SKM-1 treated with dmso at 0.1 percent for 144 hours (cell line): ENCODE measurements around the gene IKBKG.
"Not testable (repeated sequence)": the region's sequence is repeated elsewhere in the genome, so short reads cannot be mapped to it uniquely, and the experiment has no call there.

Source experiments
- DNase-seq: peaks from one replicate; lab custom pipeline; 2025; ENCODE audit not compliant: unreplicated experiment; lab: John Stamatoyannopoulos, UW

The IKBKG gene

DNA sequence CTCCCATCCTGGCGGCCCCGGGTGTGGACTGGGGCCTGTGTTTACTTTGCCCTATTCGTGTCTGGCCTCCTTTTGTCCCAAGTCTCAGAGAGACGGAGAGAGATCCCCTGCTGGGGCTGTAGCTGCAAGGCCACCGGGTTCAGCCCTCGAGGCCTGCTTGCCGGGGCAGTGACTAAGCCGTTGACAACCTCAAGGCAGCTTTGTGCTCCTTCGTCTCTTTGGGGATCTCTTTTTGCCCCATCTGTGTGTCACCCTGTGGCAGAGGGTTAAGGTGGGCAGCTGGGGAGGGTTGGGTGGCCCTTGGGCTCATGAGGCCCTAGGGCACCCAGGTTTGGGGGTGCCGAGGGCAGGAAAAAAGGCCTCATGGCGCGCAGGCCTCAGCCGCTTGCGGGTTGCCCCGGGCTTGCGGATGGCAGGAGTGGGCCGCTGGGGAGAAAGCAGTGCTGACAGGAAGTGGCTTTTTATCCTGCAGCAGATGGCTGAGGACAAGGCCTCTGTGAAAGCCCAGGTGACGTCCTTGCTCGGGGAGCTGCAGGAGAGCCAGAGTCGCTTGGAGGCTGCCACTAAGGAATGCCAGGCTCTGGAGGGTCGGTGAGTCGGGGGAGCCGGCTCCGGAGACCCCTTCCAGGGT lies 10.8 kb downstream of the IKBKG start:
- not testable (repeated sequence) for DNase-seq

DNA sequence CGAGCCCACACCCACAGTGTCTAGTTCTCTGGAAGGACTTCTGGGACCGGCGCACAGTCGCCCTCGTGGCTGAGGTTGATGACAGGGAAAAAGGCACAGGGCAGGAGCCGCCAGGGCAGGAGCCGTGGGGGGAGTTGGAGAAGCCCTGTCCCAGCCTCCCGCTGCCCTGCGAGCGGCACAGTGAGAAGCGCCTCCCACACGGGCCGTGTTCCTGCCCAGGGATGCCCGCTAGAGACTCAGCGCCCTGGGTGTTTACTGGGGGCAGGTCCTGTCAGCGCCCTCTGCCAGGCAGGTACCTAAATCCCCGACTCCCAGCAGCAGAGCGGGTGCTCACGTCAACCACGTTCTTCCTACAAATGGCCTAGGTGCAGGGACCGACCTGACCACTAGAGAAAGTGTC lies 11.5 kb downstream of the IKBKG start:
- DNase-seq: not testable (repeated sequence)

DNA sequence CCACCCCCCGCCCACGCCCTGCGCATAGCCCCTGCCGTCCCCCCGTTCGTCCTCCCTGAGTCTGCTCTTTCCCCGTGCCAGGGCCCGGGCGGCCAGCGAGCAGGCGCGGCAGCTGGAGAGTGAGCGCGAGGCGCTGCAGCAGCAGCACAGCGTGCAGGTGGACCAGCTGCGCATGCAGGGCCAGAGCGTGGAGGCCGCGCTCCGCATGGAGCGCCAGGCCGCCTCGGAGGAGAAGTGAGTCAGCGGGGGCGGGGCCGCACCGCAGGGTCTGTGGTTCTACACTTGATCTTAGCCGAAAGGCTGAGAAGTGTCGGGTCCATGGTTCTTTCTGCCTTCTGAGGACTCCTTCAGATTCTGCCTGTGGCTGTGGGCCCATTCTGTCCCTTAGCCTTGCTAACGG lies 12.9 kb downstream of the IKBKG start:
- DNase-seq: not testable (repeated sequence)

DNA sequence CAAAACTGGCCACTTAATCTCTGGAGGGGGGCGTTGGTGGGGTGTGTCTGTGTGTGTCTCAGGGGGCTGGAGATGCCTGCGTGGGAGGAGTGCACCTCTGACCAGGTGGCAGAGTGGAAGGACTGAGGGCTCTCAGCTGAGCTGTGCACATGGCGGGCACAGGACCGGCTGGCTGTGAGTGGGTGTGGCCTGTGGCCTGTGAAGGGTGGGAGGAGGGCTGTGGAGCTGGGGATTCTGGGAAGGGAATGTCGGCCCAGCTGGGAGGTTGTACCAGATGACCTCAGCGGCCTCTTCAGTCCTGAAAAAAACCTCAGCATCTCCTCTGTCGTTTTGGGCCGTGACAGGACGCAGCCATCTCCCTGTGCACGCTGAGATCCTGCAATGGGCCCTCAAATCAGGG lies 14.9 kb downstream of the IKBKG start:
- DNase-seq: not testable (repeated sequence)

DNA sequence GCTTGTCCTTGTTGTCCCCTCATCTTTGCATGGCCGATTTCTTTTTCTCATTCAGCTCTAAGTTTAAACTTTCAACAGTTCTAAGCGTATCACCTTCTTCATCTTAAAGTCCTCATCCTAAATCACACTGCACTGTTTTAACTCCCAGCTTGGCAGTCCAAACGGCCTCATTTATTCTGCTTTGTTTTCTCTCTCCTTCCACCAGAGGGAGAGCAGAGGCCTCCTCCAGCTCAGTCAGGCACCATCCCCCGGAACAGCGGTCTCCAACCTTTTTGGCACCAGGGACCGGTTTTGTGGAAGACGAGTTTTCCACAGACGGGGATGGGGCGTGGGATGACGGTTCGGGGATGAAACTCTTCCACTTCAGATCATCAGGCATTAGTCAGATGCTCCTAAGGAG lies 22.9 kb downstream of the IKBKG start:
- DNase-seq: not testable (repeated sequence)

DNA sequence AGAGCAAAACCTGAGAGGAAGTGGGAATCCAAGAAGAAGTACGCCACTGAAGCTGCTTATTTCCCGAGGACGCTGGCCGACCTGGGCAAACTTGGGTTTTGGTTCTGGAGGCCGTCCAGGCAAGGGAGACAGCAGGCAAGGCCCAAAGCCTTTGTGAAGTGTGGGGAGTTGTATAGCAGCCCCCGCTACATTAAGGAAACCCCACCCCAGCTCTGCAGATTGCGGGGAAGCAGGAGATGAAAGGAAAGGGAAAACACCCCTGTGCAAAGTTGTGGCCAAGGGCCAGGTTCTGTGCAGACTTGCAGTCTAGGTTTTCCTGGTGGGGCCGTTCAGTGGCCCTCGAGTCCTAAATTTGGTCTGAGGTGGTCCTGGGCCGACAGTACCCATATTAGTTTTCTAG lies 25.6 kb downstream of the IKBKG start:
- DNase-seq: not testable (repeated sequence)

DNA sequence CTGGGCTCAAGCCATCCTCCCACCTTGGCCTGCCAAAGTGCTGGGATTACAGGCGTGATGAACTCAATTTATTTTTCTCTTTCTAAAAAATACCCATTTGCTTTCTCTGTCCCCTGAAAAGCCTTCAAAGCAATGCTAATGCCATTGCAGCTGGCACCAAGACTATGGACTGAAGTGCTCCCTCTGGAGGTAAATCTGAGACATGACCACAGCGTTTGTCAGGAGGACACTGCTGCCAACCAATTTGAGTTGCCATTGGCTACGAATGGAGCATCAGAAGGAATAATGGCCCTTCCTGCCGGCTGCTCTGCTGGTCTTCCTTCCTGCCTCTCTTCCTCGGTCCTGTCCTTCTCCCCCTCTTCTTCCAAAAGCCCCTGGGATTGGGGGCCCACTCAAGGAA lies 27.7 kb downstream of the IKBKG start:
- DNase-seq: not testable (repeated sequence)

DNA sequence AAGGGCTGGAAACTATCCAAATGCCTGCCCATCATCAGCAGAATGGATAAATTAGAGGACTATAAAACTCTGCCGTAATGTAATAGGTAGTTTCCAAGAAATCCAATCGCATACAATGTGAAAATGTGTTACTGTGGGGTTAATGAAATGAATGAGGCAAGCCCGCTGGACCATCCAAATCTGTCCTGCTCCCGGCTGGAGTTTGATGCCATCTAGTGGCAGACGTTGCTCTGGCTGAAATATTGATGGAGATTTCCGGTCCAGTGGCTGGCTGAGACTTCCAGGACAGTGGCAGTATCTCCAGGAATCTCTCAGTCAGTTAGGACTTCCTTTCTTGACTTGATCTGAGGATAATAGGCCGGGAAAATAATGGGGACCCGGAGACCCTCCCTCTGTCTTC lies 35.6 kb downstream of the IKBKG start:
- DNase-seq: not testable (repeated sequence)

DNA sequence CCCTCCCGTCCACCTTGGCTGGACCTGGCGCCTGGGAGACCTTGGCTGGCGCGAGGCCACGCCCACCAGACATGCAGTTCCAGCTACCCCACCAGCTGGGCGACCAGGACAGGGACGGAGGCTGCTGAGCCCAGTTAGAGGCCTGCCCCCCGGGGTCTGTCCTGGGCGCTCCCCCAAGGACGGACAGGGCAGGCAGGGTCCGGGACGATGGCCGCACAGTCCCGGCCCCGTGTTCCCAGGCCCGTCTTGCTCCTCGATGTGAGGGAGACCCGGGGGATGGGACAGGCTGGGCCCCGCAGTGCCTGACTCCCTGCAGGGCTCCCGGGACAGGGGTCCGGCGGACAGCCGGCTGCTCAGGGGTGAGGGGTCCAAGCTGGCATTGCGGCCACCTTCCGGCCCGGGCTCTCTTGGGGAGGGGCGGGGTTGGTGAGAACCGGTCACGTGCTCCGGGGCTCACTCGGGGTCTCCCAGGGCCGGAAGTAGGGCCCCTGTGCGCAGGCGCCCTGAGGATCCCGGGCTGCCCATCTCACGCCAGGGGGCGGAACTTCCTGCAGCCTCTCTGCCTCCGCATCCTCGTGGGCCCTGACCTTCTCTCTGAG lies 37.3 kb downstream of the IKBKG start, which contains the start of gene CTAG1A:
CTAG1A (plus strand) TSS at position 549 of the 599 bp plus-strand sequence. CDS start 74 bp downstream, outside the sequence.
- DNase-seq: not testable (repeated sequence)

DNA sequence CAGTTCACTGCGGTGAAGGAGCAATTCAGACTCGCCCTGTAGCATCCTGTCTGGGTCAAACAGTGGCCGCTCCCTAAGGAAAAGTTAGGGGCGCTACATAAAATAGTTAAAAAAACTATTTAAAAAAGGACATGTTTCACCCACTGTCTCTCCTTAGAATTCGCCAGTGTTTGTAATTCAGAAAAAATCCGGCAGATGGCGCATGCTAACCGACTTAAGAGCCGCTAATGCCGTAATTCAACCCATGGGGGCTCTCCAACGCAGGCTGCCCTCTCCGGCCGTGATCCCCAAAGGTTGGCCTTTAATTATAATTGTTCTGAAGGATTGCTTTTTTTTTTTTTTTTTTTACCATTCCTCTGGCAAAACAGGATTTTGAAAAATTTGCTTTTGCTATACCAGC lies 43.0 kb downstream of the IKBKG start:
- not testable (repeated sequence) for DNase-seq

DNA sequence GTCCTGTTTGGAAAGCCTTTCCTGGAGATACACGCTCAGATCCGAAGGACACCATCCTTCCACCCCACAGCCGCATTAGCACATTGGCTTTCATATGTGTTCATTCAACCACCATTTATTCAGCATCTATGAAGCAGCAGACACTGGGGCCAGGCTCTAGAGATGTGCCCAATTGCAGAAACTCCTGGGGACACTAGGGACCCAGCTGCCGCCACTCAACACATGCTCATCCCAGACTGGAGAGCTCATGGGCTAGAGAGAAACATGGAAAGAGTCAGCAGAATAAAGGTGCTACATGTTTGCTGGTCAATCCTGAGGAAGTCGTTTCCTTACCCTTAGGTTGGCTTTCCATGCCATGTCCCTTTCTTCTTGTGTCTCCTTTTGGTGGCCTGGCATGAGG lies 45.1 kb downstream of the IKBKG start:
- no peak for DNase-seq

DNA sequence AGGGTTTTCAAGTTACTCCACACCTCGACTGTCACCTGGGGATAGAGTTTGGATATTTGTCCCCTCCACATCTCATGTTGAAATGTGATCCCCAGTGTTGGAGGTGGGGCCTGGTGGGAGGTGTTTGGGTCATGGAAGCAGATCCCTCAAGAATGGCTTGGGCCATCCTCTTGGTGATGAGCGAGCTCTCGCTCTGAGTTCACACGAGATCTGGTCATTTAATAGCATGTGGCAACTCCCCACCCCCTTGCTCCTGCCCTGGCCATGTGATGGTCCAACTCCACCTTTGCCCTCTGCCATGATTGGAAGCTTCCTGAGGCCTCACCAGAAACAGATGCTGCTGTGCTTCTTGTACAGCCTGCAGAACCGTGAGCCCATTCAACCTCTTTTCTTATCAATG lies 45.8 kb downstream of the IKBKG start:
- DNase-seq: no peak

DNA sequence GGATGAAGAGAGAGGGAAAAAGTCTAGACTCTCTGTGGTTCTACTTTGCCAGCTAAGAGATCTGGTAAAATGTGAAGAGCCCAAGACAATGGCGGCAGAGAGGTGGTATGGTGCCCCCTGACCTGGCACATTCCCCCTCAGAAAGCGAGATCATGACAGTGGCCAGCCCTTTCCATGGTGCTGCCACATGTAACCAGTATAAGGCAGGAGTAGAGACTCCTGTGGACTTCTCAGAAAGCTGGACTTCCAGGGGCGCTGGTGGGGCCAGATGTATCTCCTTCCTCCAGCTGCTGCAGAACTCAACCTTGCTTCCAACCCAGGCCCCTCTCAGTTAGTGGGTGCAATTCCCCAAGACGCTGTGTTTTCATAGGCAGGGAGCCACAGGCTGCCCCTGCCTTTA lies 47.1 kb downstream of the IKBKG start:
- DNase-seq: no peak

DNA sequence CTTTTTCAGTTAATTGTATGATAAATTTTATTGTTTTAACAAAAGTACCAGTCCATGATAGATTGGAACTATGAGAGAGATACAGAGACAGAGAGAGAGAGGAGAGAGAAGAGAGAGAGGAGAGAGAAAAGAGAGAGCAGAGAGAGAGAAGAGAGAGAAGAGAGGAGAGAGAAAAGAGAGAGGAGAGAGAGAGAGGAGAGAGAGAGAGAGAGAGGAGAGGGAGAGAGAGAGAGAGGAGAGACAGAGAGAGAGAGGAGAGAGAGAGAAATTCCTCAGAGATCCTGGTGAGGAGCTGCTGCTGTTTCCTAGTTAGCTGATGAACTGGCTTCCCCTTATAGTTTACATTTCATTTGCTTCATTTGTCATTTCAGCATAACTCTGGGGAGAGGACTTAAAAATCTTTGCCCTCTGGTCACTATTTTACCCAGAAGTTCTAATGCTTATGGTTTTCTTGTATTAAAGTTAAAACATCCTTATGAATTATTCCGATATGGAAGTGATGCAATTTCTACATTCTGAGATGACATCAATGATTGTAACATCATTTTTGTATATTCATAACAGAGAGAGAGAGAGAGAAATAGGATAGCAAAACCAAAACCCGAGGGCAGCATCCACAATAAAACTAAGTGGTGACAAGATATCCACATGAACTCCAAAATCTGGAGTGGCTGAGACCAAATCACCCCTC lies 48.3 kb downstream of the IKBKG start:
- no peak for DNase-seq

DNA sequence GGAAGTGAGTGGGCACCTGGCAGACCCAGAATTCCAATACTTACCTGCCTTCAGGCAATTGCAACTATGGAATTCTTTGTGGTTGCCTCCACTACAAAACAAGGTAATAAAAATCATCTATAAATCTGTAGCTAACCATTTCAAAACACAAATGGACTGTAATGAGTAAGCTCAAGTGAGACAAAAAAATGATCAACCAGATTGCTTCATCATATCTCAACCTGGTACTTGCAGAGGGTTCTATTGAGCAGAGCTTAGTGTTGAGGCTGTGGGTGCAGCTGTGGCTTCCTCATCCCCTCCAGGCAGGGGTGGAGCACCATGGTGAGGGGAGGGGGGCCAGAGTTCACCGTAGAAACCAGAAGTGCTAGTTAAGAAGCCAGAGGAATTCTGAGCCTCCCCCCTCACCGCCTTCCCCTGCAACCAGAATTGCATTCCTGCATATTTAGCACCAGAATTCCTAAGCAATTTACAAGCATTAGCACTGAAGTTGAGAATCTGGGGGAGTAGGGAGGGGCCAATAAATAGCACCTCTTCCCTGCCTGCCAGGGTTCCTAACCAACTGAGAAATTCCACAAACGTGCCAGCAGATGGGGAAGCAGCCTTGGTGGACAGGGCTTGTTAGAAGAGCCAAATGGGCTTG lies 49.0 kb downstream of the IKBKG start:
- DNase-seq: no peak

DNA sequence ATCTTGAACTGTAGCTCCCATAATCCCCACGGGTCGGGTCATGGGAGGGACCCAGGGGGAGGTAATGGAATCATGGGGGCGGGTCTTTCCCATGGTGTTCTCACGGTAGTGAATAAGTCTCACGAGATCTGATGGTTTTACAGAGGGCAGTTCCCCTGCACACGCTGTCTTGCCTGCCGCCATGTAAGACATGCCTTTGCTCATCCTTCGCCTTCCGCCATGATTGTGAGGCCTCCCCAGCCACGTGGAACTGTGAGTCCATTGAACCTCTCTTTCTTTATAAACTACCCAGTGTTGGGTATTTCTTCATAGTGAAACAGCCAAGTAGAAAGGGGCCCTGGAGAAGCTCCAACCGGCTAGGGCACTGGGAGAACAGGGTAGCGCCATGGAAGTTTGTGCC lies 49.8 kb downstream of the IKBKG start:
- no peak for DNase-seq

DNA sequence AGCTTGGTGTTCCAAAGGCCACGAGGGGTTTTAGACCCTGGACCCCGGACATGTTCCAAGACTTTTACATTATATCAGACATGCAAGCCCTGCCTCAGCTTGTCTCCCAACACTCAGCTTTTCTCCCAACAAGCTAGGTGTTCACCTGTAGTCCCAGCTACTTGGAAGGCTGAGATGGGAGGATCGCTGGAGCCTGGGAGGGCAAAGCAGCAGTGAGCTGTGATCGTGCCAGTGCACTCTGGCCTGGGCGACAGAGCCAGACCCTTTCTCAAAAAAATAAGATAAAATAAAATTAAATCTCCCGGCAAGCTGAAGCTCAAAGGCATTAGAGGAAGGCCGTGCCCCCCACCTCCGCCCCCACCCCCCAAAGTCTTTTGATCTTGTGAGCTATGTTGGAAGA lies 51.2 kb downstream of the IKBKG start:
- no peak for DNase-seq

DNA sequence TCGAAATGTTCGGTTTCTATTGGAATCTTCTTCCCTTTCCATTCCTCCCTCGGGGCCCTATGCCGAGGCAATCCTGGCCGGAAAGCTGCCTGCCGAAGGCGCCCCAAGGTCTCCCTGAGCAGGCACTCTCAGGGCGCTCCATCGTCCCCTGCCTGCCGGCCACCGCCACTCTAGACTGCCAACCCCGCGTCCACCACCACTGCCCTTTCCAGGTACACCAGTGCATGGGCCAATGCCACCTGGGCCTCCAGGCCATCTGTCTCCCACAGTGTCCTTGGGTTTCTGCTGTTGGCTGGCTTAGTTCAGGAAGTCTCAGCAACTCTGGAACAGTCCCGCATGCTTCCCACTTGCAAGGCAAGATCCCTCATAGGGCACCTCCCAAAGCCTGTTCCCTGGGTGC lies 52.1 kb downstream of the IKBKG start:
- DNase-seq: no peak

DNA sequence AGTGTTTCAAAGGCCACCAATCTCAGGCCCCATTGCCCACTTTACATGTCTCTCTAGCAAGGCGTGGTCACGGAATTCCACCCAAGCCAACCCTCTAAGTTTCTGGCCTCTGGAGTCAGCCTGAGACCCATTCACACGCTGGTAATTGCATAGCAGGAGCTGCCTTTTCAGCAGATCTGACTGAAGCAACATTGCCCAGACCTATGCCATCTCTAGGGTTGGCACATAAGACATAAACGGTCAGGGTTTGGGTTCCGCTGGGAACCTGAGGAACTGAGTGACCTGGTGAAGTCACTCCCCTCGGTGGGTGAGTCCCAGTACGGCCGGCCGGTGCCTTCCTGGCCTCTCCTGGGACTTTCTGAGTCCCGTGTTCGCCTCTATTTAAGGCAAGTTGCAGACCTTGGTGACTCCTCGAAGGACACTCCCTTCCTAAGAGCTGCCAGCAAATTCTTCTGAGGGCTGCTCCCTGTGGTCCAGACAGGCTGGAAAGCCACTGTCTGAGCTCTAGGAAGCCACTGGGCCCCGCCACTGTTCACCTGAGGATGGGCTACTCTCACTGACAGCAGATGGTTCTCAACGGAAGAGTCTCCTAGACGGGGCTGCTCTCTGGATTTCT lies 53.4 kb downstream of the IKBKG start:
- DNase-seq: no peak

DNA sequence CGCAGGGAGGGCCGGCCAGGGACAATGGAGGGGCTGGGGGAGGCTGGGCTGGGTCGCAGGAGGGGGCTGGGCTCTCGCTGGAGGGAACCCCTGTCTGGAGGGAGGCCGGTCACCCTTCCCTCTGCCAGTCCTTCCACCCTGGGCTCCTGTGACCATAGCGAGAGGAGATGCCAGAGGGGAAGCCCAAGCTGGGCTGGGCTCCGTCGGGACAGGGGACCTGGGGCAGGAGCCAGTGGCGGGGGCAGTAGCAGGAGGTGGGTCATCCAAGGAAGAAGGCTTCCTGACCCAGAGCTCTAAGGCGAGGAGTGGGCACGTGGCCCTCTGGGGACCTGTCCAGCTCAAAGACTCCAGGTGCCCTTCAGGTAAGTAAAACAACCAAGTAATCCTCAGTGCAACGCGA lies 54.8 kb downstream of the IKBKG start:
- no peak for DNase-seq

DNA sequence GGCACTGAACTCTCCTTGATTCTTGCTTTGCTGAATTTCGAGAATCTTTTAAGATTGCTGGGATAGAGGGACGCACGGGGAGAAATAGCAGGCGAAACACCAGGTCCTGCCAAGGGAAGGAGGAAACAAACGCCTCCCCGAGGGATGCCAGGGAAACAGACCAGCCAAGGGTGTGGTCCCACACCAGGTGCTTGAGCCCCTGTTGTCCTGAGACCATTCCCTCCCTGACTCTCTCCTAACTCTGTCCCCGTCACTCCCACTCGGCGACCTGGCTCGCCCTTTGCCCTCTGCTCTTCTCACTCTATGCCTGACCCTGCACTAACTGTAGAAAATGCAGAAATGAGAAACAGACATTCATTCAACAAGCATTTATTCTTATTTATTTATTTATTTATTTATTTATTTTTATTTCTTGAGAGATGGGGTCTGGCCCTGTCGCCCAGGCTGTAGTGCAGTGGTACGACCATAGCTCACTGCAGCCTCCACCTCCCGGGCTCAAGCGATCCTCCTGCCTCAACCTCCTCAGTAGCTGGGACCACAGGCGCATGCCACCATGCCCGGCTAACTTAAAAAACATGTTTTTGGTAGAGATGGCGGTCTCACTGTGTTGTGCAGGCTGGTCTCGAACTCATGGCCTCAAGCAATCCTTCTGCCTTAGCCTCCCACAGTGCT lies 55.5 kb downstream of the IKBKG start:
- no peak for DNase-seq
